HG02678 (cell line): ENCODE measurements around the gene CAMKV.

Experiments used
- ATAC-seq: cut with Tn5 transposase; IDR thresholded peaks from one replicate; pipeline ENCODE4 v1.9.1; 2021; ENCODE audit warnings: mild to moderate bottlenecking, moderate library complexity; ENCODE audit not compliant: unreplicated experiment

Gene CAMKV

DNA sequence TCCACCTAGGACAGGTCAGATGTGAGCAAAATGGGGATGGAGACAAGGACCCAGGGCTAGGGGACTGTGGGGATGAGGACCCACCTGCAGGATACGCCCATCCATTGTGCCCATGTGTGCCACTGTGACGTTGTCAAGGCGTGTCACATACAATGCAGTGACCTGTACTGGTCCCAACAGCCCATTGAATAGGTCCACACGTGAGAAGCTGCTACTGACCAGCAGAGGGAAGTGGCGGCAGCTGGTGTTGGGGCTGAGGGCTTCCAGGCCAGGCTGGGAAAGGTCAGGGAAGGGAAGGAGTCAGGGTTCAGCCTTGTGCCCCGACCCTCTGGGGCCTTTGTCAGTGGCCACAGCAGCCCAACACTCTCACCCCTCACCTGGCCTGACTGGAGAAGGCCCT lies 29.3 kb upstream of the CAMKV start:
- no peak for ATAC-seq

DNA sequence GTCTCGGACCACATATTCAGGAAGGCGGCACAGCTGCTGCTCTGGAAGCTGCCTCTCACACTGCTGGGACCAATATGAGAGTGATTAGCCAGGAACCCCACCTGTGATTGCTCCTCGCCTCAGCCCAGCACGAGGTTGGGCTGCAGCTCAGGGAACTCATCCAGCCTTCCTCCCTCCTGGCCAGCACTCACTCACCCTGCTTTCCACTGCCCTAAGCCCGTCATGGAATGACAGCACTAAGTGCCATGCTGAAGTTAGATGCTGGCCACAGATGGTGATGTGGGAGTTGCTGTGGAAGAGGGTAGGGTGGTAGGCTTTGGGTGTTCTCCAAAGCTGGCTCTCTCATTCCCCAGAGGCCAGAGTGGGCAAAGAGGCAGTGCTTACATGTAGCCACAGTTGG lies 26.6 kb upstream of the CAMKV start:
- no peak for ATAC-seq

GRCh38 chr3:49895791-49896190 lies 26.1 kb upstream of the CAMKV start:
- no peak for ATAC-seq

DNA sequence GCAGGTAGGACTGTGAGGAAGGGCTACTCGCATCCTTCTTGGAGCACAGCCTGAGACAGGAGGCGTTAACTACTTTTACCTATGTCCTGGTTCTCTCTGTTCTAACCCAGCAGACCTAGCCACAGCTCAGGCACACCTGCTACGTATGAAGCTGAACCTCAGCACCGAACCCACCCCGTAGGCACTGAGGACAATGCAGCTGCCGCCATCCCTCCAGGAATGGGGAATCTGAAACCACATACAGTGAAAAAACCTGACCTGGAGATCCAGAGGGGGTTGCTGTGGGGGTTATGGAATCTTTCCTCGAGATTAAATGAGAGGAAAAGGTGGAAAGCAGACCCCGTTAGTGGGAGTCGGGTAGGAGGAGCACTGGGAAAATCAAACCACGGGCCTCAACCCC lies 19.6 kb upstream of the CAMKV start:
- no peak for ATAC-seq

GRCh38 chr3:49886922-49887265 lies 17.2 kb upstream of the CAMKV start:
- no peak for ATAC-seq

DNA sequence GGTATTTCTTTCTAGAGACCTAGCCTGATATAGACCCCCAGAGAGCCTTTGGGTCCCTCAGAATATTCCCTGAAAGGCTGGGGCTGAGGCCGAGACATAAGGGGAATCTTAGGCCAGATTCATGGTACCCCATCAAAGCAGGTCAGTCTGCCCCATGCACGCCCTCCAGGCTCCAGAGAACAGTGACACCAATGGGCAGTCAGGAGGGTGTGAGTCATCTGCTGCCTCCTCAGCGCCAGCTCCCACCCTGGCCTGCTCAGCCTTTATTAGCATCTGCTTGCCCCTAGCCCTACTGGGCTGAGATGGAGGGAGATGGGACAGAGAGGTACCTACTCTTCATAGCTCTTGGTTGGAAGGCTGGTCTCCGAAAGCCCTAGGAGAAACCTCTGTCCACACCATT lies 14.3 kb upstream of the CAMKV start:
- no peak for ATAC-seq

DNA sequence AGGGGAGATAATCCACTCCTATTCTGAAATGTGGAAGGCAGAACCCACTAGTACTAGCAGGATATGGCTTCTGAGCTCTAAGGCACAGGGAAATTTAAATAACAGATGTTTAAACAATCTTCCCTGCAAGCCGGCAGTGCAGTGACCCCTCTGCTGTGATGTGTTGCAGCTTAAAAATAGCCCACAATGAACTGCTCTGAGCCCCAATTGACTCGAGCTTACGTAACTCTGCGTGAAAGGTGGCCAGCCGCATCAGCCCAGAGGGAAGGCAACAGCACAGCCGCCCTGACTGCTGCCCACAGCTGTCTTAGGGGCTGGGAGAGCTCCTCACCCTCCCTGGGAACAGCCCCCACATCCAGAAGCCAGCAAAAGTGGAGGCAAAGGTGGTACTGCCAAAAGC lies 12.5 kb upstream of the CAMKV start:
- ATAC-seq = no peak

- ATAC-seq = no peak
Measured at GRCh38 chr3:49880581-49881315, 11.0 kb upstream of the CAMKV start.

GRCh38 chr3:49879721-49880120 lies 10.0 kb upstream of the CAMKV start:
- no peak for ATAC-seq

GRCh38 chr3:49878686-49879085 lies 9.0 kb upstream of the CAMKV start:
- no peak for ATAC-seq

DNA sequence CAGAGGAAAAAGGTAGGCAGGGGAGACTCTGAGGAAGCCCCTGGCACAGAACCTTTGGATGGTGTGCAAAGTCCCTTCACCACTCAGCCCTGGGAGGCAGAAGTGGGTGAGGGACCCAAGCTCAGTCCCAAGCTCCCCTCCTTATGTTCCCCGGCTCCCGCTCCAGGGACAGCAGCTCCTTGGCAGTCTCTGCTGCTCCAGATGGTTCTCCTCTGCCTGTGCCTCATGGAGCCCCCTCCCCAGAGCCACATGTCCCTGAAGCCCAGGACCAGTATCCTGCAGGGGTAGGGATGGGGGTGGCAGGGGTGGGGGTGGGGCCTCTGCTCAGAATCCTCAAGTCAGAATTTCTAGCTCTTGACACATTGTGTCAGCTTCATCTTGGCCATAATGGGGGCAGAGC lies 8.0 kb upstream of the CAMKV start:
- ATAC-seq = no peak

DNA sequence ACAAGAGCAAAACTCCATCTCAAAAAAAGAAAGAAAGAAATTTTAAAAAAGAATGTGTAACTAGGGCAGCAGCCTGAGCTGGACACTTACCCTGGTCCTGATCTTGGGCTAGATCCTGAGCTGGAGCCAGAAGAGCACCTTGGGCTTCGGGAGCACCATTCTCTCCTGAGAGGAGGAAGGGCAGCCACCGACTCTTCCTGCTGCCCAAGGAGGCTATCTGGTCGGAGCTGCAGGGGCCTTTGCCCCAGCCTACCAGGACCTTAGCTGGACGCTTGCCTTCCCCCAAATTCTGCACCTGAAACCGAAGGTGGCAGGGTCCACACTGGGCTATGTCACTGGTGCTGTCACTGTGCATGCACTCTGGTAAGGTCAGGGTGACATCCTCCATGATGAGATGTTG lies 6.9 kb upstream of the CAMKV start:
- ATAC-seq = no peak

- no peak for ATAC-seq
Measured at GRCh38 chr3:49873623-49874022, 3.9 kb upstream of the CAMKV start.

DNA sequence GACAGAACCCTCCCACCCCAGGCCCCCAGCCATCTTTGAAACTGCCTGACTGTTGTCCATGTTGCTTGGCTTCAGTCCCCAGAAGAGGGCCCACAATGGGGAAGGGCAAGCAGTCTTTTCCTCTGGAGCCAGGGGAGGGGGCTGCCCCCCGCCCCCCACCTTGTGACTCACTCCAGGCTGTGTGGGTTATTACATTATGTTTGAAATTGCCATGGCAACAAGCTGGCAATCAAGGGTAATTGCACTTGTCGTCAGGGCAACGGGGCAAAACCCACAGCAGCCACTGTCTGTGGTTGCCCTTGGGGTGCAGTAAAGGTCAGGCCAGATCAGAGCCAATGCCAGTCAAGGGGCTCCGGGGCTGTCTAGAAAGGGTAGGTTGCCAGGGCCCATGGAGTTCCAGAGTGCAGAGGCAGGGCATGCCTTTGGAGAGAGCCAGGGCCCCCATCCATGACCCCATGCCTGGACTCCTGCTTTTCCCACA lies 3.1 kb upstream of the CAMKV start:
- ATAC-seq = no peak

DNA sequence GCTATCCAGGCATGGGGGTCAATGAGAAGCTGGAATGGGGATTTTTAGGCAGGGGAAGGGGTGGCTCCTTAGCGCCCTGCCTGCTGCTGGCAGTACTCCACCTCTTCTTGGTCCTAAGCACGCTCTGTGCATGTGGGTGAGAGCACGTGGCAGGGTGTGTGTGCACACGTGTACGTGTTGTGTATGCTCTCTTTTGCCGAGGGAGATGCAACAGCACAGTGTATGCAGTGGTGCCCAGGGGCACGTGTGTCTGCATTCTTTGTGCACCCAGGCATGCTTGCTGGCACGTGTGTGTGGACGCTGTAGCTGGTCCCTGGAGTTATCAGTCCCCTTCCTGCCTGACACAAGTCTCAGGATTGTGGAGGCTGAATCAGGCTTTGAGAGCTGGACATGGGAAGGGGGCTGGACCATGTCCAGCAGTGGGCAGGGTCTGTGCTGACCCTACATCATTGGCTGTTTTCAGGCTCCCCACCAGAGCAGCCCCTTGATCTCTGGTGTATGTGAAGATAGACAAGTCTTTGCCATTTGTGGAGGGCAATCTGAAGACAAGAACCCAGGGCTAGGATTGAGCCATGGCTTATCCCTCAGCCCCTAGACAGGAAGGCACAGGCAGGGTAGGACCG lies 1.9 kb upstream of the CAMKV start:
- ATAC-seq = no peak

GRCh38 chr3:49868862-49869466 lies 742 bp downstream of the CAMKV start:
- no peak for ATAC-seq

- ATAC-seq = no peak
Measured at GRCh38 chr3:49867871-49868321, 1.8 kb downstream of the CAMKV start.

DNA sequence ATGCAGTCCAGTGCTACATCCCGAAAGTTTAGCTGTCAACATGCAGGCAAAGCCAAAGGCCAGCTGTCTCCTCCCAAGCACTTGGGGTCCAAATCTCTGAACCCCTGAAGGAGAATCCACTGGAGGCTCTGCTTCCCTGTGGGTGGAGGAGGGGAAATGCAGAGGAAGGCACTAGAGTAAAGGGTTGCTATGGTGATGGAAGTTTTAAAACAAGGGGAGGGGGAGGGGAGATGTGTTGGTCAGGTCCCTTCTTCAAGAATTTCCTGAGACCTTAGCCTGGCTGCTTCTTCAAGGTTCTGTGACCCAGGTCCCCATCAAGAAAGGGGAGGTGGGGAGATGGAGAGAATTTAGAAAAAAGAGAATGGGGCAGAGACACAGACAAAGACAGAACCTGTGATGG lies 2.3 kb downstream of the CAMKV start:
- ATAC-seq = no peak

GRCh38 chr3:49865198-49865784 lies 4.4 kb downstream of the CAMKV start:
- ATAC-seq = no peak

DNA sequence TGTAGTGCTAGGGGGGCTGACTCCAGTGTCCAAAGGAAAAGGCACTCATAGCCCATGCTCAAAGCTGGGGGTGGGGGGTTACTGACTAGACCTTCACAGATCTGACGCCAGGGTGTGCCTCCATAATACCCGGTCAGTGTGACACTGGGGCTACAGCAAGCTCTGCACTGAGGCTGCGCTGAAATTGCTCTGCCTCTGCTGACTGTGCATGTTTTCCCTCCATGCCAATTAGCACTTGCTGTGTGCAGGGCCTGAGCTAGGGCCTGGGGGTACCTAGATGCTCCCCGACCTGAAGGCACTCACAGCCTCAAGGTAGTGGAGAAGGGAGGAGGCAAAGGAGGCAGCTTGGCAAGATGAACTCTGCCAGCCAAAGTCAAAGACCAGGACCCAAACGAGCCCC lies 5.2 kb downstream of the CAMKV start:
- no peak for ATAC-seq

GRCh38 chr3:49859576-49860305 lies 10.0 kb downstream of the CAMKV start:
- no peak for ATAC-seq
